ENCODE measurements around the gene OSBP2. TPM values are rescaled to one million over a fixed set of nuclear protein-coding genes. Genes with fewer than 3 reads are reported as not detected.

The OSBP2 gene
- polyA plus RNA-seq, 2 of the 4 experiments (the other 2 are of a cell fraction): 2.7 to 6.0 TPM

DNA sequence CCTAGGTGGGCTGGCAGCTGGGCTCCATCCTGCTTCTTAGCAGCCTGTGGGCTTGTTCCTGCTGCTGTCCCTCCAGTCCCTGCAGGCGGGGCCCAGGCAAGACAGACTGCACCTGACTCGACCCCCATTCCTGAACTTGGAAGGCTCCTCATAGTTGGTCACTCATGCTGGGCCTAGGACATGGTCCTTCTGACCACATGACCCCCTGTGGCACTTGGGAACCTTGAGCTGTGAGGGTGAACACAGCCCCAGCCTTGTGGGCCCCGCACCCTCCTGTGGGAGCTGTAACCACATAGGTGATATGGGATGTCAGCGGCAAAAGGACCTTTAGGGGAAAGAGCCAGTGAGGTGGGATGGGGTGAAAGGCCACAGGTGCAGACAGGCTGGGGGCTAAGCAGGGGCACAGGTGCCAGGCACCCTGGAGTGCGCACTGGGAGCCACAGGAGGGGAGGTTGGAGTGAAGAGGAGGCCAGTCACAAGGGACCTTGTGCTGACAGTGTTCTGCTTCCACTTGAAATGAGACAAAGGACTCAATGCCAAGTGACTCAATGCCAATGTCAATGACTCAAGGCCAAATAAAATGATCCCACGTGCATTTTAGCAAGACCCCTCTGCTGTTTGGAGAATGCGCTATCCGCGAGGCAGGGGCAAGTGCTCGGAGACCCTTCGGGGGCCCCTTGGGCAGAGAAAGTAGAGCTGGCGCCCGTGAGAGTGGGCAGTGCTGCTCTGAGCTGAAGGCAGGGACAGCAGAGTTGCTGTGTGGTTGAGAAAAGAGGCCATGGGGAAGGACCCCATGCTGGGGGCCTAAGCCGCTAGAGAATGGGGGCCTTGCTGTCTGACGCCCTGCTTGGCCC, 183.2 kb downstream of the OSBP2 start:
- no peak for DNase-seq (ENCODE audit: low read depth in 1 of 2, low spot score in 1 of 2)
- no peak for FAIRE-seq
- POLR2A ChIA-PET: no interaction called here
- no peaks in the 10 kb centered on the region for H3K9me3 ChIP-seq
- WGBS (ENCODE audit: missing lambda C conversion rate): 87% methylated on average over 12 of the region's 15 CpGs
- CTCF ChIA-PET: interaction anchor here (1.0 to 3.1 kb wide), 3 partner anchors 12 to 42 kb away, joined by 3 to 12 read pairs (median 3); no protein-coding TSS in a partner anchor
- H3K4me1 ChIP-seq: peaks cover 15% of the 10 kb centered on the region
- no peak overlapping the region for H3K4me2 ChIP-seq
- H3K27ac ChIP-seq: no peak overlapping the region
- H3K4me3 ChIP-seq: no peak overlapping the region
- no peak for ATAC-seq
- no peak for TF ChIP-seq CBX2 (IDR thresholded peaks at IDR 0.05; ENCODE audit: borderline replicate concordance, low read depth)

DNA sequence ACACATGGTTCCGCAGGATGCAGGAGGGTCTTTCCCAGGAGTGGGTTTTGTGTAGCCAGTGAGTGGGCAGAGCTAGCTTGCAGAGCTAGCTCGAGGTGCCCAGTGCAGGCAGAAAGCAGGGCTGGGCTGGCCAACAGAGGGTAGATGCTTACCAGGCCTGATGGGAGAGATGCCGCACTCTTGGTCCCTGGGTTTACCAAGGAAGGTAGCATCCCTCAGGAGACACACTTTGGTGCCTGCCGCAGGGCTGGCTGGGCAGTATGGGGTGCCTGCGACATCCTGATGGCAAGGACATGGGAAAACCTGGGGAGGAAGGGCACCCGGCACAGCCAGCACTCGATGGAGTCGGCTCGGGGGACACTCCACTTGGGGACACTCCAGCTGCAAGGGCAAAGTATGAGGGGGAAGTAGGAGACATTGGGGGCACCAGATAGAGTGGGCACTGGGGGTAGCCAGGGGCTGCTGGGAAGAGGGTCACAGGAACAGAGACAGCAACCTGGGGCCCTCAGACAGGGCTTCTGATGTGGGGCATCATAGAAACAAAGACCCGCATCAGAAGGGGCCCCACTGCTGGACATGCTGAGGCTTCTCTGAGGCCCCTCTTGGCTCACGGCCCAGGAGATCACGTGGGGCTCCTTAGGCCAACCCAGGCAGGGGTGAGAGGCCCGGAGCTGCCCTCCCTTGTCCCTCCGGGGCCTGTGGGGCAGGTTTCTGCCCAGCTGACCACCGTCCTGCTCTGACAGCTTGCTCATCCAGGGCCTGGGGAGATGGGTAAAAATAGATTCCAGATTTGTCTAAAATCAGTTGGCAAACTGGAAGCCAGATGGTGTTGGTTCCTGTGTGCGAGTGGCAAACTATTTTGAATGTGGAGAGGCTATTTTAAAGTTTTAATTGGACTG, 184.1 kb downstream of the OSBP2 start:
- H3K4me2 ChIP-seq: no peak overlapping the region
- ATAC-seq (no peak), DNase-seq (ENCODE audit: low read depth in 1 of 2, low spot score in 1 of 2) (no peak), FAIRE-seq (no peak)
- 93% methylated on average over 6 of the region's 16 CpGs for WGBS (ENCODE audit: missing lambda C conversion rate)
- H3K4me1 ChIP-seq: peaks cover 15% of the 10 kb centered on the region
- no peak overlapping the region for H3K27ac ChIP-seq
- H3K4me3 ChIP-seq: no peak overlapping the region
- no peak for TF ChIP-seq FOSB (CRISPR knock-in tag; IDR thresholded peaks at IDR 0.05)
- TF ChIP-seq KDM1A (IDR thresholded peaks at IDR 0.05; ENCODE audit: low read depth): no peak
- no peak for TF ChIP-seq NFE2L2 (conservative IDR thresholded peaks at IDR 0.05; ENCODE audit: low read length)
- no peak for TF ChIP-seq EP300 (IDR thresholded peaks at IDR 0.05)
- TF ChIP-seq SMC3 (IDR thresholded peaks at IDR 0.05): no peak
- no peak for TF ChIP-seq ESRRA (IDR thresholded peaks at IDR 0.05; ENCODE audit: borderline replicate concordance, low read length)
- ChIA-PET CTCF (interaction anchor here (1.0 to 3.1 kb wide), 3 partner anchors 11 to 43 kb away, joined by 3 to 12 read pairs (median 3); no protein-coding TSS in a partner anchor), POLR2A (no interaction called here)
- H3K9me3 ChIP-seq: no peaks in the 10 kb centered on the region

DNA sequence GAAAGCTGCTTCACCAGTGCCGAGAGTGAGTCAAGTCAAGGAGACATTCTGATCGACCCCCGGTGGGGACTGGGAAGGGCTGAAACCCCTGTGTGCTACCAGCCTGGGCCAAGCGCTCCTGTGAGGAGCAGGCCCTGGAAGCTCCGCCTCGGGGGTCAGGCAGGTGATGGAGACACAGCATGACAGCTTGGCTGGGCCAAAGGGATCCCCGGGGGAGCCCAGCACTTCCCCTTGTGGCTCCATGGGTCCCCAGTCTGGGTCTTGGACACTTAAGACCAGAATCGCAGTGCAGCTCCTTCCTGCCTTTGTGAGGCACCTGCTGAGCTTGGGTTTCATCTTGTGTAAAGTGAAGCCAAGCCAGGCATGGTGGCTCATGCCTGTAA, 184.7 kb downstream of the OSBP2 start:
- FAIRE-seq (no peak), ATAC-seq (no peak), DNase-seq (ENCODE audit: low read depth in 1 of 2, low spot score in 1 of 2) (no peak)
- CTCF ChIA-PET: interaction anchor here (1.0 to 3.1 kb wide), 2 partner anchors 10 to 12 kb away, joined by 3 to 12 read pairs; no protein-coding TSS in a partner anchor
- Histone ChIP-seq H3K9me3 (no peaks in the 10 kb centered on the region), H3K4me2 (no peak overlapping the region), H3K4me1 (peaks cover 15% of the 10 kb centered on the region), H3K27ac (no peak overlapping the region), H3K4me3 (no peak overlapping the region)
- TF ChIP-seq CBX8 (IDR thresholded peaks at IDR 0.05) (no peak), NFE2L2 (conservative IDR thresholded peaks at IDR 0.05; ENCODE audit: low read length) (no peak), ZSCAN20 (CRISPR knock-in tag; IDR thresholded peaks at IDR 0.05) (no peak), KDM5A (IDR thresholded peaks at IDR 0.05) (no peak), FOSB (CRISPR knock-in tag; IDR thresholded peaks at IDR 0.05) (no peak), TFCP2L1 (CRISPR knock-in tag; IDR thresholded peaks at IDR 0.05) (no peak), MYC (IDR thresholded peaks at IDR 0.05; ENCODE audit: borderline replicate concordance, low read length) (no peak), HOXA7 (CRISPR knock-in tag; IDR thresholded peaks at IDR 0.05) (no peak), TP53 (CRISPR knock-in tag; IDR thresholded peaks at IDR 0.05) (no peak), RFX5 (IDR thresholded peaks at IDR 0.05) (no peak)
- TF ChIP-seq, protein P1, sequence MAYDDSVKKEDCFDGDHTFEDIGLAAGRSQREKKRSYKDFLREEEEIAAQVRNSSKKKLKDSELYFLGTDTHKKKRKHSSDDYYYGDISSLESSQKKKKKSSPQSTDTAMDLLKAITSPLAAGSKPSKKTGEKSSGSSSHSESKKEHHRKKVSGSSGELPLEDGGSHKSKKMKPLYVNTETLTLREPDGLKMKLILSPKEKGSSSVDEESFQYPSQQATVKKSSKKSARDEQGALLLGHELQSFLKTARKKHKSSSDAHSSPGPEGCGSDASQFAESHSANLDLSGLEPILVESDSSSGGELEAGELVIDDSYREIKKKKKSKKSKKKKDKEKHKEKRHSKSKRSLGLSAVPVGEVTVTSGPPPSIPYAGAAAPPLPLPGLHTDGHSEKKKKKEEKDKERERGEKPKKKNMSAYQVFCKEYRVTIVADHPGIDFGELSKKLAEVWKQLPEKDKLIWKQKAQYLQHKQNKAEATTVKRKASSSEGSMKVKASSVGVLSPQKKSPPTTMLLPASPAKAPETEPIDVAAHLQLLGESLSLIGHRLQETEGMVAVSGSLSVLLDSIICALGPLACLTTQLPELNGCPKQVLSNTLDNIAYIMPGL (CRISPR knock-in tag; IDR thresholded peaks at IDR 0.05; ENCODE audit: borderline replicate concordance): no peak
- WGBS (ENCODE audit: missing lambda C conversion rate): 87% methylated on average over 8 of the region's 8 CpGs
- POLR2A ChIA-PET: no interaction called here

DNA sequence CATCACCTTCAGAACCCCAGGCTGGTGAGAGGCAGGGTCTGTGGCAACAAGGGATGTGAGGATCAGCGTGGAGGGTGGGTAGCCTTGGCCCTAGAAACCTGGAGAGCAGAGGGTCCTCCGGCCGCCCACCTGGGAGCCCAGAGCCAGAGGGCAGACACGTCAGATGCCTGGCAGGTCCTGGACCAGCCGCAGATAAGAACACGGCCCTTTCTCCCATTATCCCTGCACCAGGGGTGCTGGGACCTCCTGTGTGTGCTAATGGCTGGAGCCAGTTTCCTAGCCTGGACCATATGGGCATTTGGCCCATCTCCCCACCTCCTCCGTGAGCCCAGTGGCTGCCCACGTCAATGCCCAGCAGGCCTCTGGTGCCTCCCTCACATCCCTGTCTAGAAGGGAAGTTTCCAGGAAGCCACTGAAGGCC, 185.5 kb downstream of the OSBP2 start:
- FAIRE-seq (no peak), ATAC-seq (no peak)
- CTCF ChIA-PET: no interaction called here
- no peak for TF ChIP-seq FOXS1 (CRISPR knock-in tag; IDR thresholded peaks at IDR 0.05)
- TF ChIP-seq RFX5 (IDR thresholded peaks at IDR 0.05): no peak
- no peak for TF ChIP-seq ZFP36 (IDR thresholded peaks at IDR 0.05; ENCODE audit: borderline replicate concordance, partially characterized antibody)
- TF ChIP-seq TFCP2L1 (CRISPR knock-in tag; IDR thresholded peaks at IDR 0.05): no peak
- no peak for TF ChIP-seq MAFK (IDR thresholded peaks at IDR 0.05; ENCODE audit: partially characterized antibody)
- TF ChIP-seq RCOR1 (IDR thresholded peaks at IDR 0.05; ENCODE audit: low read depth, low read length): no peak
- TF ChIP-seq, protein P2, sequence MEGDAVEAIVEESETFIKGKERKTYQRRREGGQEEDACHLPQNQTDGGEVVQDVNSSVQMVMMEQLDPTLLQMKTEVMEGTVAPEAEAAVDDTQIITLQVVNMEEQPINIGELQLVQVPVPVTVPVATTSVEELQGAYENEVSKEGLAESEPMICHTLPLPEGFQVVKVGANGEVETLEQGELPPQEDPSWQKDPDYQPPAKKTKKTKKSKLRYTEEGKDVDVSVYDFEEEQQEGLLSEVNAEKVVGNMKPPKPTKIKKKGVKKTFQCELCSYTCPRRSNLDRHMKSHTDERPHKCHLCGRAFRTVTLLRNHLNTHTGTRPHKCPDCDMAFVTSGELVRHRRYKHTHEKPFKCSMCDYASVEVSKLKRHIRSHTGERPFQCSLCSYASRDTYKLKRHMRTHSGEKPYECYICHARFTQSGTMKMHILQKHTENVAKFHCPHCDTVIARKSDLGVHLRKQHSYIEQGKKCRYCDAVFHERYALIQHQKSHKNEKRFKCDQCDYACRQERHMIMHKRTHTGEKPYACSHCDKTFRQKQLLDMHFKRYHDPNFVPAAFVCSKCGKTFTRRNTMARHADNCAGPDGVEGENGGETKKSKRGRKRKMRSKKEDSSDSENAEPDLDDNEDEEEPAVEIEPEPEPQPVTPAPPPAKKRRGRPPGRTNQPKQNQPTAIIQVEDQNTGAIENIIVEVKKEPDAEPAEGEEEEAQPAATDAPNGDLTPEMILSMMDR (IDR thresholded peaks at IDR 0.05): no peak
- no peak for TF ChIP-seq ZNF302 (CRISPR knock-in tag; IDR thresholded peaks at IDR 0.05)
- no peak for TF ChIP-seq EHF (CRISPR knock-in tag; IDR thresholded peaks at IDR 0.05)
- TF ChIP-seq, protein P3, sequence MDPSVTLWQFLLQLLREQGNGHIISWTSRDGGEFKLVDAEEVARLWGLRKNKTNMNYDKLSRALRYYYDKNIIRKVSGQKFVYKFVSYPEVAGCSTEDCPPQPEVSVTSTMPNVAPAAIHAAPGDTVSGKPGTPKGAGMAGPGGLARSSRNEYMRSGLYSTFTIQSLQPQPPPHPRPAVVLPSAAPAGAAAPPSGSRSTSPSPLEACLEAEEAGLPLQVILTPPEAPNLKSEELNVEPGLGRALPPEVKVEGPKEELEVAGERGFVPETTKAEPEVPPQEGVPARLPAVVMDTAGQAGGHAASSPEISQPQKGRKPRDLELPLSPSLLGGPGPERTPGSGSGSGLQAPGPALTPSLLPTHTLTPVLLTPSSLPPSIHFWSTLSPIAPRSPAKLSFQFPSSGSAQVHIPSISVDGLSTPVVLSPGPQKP (IDR thresholded peaks at IDR 0.05; ENCODE audit: low read depth, low read length): no peak

More for the DNA sequence above, 185.5 kb downstream of the OSBP2 start:
- WGBS (ENCODE audit: missing lambda C conversion rate): 88% methylated on average over 5 of the region's 8 CpGs
- Histone ChIP-seq H3K27ac (0 out of 6 replicates have a peak overlapping the region, but pooled peaks of 1 of the 2 experiments have one; percentile 16), H3K4me2 (no peak overlapping the region), H3K4me3 (no peak overlapping the region), H3K4me1 (peaks cover 15% of the 10 kb centered on the region), H3K9me3 (no peaks in the 10 kb centered on the region)
- DNase-seq (ENCODE audit: low read depth in 1 of 2, low spot score in 1 of 2): no peak
- POLR2A ChIA-PET: no interaction called here

Data from A549 (cell line).